HG02970 (cell line): ENCODE results near the gene ZNF469.

Experiments
- ATAC-seq: cut with Tn5 transposase; IDR thresholded peaks from one replicate; pipeline ENCODE4 v1.9.1; 2021; ENCODE audit warnings: mild to moderate bottlenecking, moderate library complexity, moderate number of reproducible peaks; ENCODE audit not compliant: unreplicated experiment, low FRiP score

Gene ZNF469

GRCh38 chr16:88345721-88346560 is 36.8 kb upstream of the ZNF469 start:
- ATAC-seq: no peak

GRCh38 chr16:88346680-88347505 is 35.9 kb upstream of the ZNF469 start:
- no peak for ATAC-seq

- no peak for ATAC-seq
These were observed 34.9 kb upstream of the ZNF469 start for GRCh38 chr16:88347656-88348376.

DNA sequence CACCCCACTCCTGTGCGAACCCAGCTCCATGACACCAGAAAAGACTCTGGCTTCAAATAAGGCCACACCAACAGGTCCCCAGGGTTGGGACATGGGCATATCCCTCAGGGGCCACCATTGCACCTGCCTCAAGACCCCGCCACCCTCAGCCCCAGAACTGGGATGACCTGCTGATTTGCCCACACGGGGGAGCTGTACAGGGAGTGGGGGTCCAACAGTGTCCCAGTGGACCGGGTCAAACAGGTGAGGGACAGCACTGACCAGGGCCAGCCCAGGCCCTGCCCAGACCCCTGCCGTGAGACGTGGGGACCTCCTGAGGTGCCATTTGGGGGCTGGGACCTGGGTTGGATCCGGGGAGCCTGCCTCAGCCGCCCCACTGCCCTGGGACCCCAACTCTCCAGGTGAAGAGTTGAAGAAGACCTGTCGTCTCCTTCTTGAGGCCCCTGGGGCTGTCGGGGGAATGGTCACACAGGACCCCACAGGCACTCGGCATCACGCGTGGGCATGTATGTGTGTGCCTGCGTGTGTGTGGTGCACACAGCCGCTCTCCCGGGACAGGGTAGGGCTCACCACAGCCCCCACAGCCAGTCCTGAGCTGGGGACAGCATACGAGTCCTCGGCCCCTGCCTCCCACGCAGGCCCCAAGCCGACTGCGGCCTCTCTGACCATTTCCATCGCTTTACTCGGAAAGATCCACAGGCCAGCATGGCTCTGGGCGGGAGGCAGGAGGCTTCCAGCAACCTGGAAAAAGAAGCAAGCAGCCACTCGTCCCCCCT is 34.2 kb upstream of the ZNF469 start:
- no peak for ATAC-seq

DNA sequence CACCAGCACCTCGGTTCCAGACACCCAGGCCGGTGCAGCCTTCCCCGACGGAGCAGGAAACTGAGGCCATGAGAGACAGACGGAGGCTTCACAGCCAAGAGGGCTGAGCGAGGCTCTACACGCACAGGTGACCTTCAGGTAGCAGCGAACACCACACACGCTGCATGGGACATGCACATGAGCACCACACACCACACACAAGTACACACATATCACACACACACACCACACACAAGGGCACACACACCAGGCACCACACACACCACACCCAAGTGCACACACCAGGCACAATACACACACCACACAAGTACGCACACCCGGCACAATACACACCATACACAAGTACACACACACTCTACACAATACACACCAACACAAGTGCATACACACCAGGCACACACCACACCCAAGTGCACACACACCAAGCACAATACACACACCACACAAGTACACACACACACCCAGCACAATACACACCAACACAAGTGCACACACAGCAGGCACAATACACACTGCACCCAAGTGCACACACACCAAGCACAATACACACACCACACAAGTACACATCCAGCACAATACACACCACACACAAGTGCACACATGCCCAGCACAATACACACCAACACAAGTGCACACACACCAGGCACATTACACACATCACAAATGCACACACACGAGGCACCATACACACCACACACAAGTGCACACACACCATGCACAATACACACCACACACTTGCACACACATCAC is 33.4 kb upstream of the ZNF469 start:
- ATAC-seq: no peak

- ATAC-seq: no peak
These were observed 32.6 kb upstream of the ZNF469 start for GRCh38 chr16:88349903-88350900.

GRCh38 chr16:88350922-88351321 is 31.8 kb upstream of the ZNF469 start:
- no peak for ATAC-seq

- ATAC-seq: no peak
These were observed 31.2 kb upstream of the ZNF469 start for GRCh38 chr16:88351491-88352101.

DNA sequence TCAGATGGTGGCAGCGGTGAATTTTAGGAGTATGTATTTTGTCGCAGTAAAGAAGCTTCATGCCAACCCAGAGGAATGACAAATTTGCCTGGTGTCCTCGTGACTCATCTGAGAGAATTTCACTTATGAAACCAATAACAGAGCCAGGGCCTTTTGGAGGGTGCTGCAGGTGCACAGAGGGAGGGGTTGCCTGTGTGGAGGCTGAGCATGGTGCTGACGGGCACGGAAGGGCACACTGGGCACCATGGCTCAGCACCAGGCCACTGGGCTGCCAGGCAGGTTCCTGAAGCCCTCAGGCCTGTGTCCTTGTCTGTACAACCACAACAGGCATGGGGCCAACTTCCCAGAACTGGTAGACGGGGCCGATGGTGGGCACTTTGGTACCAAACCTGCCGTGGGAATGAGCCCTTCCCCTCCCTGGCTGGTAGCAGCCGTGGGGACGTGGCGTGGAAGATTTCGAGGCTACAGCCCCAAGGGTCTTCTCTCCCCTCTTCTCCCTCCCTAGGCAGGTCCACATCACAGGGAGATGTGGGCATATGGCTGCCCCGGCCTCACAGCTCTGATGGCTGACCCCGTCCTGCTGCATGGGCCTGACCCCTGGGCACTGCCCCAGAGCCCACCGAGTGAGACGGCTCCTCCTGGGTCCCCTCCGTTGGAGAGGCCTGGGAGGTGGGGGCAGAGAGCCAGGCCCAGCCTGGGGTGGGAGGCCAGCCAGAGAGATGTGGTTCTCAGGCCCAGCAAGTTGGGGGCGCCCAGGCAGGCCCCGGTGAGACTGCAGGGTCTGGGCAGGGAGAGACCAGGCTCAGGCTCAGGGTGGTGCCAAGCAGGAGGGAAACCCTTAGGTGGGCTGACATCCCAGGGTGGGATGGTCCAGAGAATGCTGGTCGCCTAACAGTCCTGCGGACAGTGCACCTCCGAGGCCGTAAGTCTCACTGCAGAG is 30.2 kb upstream of the ZNF469 start:
- ATAC-seq: no peak

GRCh38 chr16:88353232-88353631 is 29.5 kb upstream of the ZNF469 start:
- ATAC-seq: no peak

GRCh38 chr16:88353691-88354090 is 29.1 kb upstream of the ZNF469 start:
- ATAC-seq: no peak

GRCh38 chr16:88354229-88355092 is 28.3 kb upstream of the ZNF469 start:
- ATAC-seq: no peak

DNA sequence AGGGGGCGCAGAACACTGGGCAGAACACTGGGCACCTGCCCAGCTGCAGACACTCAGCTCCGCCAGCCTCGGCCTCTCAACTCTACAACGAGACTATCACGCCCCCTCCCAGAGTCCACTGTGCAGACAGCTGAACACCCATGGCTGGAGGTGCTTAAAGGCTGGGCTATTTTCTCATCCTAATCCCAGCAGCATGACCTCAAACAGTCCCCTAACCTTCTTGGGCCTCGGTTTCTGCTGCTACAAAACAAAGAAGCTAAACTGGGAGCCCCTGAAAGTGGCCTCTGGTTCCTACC is 27.7 kb upstream of the ZNF469 start:
- ATAC-seq: no peak

- ATAC-seq: no peak
These were observed 27.2 kb upstream of the ZNF469 start for GRCh38 chr16:88355389-88356123.

- ATAC-seq: no peak
These were observed 26.5 kb upstream of the ZNF469 start for GRCh38 chr16:88356124-88356726.
